Choroid plexus epithelial cell (primary cell): Measurements from ENCODE around the gene ATP2B2.

ENCODE experiments used
- DNase-seq: peaks from one replicate; pipeline ENCODE4 v3.0.0-alpha.2; 2010; ENCODE audit warnings: low read depth
- H3K4me3 ChIP-seq: 2 replicates; pipeline ENCODE4 v1.5.1; 2011; ENCODE audit warnings: low read depth, mild to moderate bottlenecking, control low read depth, low read length, moderate library complexity
- CTCF ChIP-seq: conservative IDR thresholded peaks from 2 replicates; pipeline ENCODE4 v1.5.1; 2011; ENCODE audit warnings: low read depth, mild to moderate bottlenecking, control low read depth, inconsistent platforms, low read length, moderate library complexity

ATP2B2 gene

GRCh38 chr3:10334042-10334441 lies 171.3 kb downstream of the ATP2B2 start:
- no peak overlapping the region for H3K4me3 ChIP-seq
- no peak for DNase-seq
- no peak for TF ChIP-seq CTCF

- DNase-seq = no peak
- H3K4me3 ChIP-seq = no peak overlapping the region
- no peak for TF ChIP-seq CTCF
Measured at GRCh38 chr3:10333349-10333650, 172.1 kb downstream of the ATP2B2 start.

GRCh38 chr3:10332481-10333348 lies 172.7 kb downstream of the ATP2B2 start:
- TF ChIP-seq CTCF = no peak
- H3K4me3 ChIP-seq = no peak overlapping the region
- DNase-seq = no peak

- DNase-seq = no peak
- no peak for TF ChIP-seq CTCF
Measured at GRCh38 chr3:10331320-10331719, 174.1 kb downstream of the ATP2B2 start.

GRCh38 chr3:10330319-10330718 lies 175.1 kb downstream of the ATP2B2 start:
- TF ChIP-seq CTCF = no peak
- no peak for DNase-seq
- H3K4me3 ChIP-seq = no peak overlapping the region

More at GRCh38 chr3:10331320-10331719, 174.1 kb downstream of the ATP2B2 start:
- H3K4me3 ChIP-seq = no peak overlapping the region

GRCh38 chr3:10329495-10330015 lies 175.8 kb downstream of the ATP2B2 start:
- TF ChIP-seq CTCF = no peak
- no peak for DNase-seq
- no peak overlapping the region for H3K4me3 ChIP-seq

GRCh38 chr3:10328460-10329071 lies 176.8 kb downstream of the ATP2B2 start:
- DNase-seq = no peak
- TF ChIP-seq CTCF = no peak
- H3K4me3 ChIP-seq = no peak overlapping the region
